ENCODE measurements around the gene NLRP10.

Gene NLRP10

DNA sequence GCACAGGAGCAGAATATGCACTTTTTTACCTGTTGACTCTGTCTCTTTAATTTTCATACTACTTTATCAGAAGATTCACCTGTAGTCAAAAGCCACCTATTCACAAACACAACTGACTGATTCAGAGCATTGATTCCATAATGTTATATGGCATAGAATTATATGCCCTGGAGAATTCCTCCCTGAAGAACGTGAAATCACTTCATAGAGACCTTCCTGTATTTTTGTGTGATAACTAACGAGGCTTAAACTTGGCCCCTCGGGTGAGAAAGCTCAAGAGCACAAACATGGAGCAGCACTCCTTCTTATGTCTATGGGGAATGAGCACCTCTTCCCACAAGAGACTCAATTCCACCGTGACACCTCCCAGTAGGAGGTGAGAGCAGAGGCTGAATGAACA lies 34.1 kb downstream of the NLRP10 start, which contains the start of gene OR10A6:
TSS of gene OR10A6 (minus strand) at position 101 of the 400 bp plus-strand sequence. CDS start 2,606 bp downstream, outside the sequence.
- Histone ChIP-seq H4K20me1 (ENCODE audit: low read depth, low read length) (no peaks in the 10 kb centered on the region), H3K9me3 (ENCODE audit: insufficient read depth, low read length) (no peaks in the 10 kb centered on the region), H3K36me3 (ENCODE audit: low read length) (no peaks in the 10 kb centered on the region), H3K27me3 (ENCODE audit: low read length) (no peaks in the 10 kb centered on the region), H3K79me2 (ENCODE audit: insufficient read depth, low read length) (no peaks in the 10 kb centered on the region), H3K9ac (ENCODE audit: low read length) (no peak within 1 kb of the TSS), H3K27ac (ENCODE audit: low read depth, low read length) (no peak within 1 kb of the TSS), H3F3A (ENCODE audit: insufficient read depth) (no peaks in the 10 kb centered on the region), H3K4me3 (ENCODE audit: insufficient read depth, low read length, poor library complexity, severe bottlenecking) (no peak within 1 kb of the TSS), H2AFZ (ENCODE audit: low read depth, low read length, severe bottlenecking) (no peak within 1 kb of the TSS), H3K9me2 (replicated peaks; ENCODE audit: insufficient read depth, low read length) (no peaks in the 10 kb centered on the region), H3K4me2 (ENCODE audit: low read depth, low read length, poor library complexity, severe bottlenecking) (no peak within 1 kb of the TSS)
- no peak for TF ChIP-seq EZH2phosphoT487 (conservative IDR thresholded peaks at IDR 0.05; ENCODE audit: low read length)
- TF ChIP-seq, protein P1, sequence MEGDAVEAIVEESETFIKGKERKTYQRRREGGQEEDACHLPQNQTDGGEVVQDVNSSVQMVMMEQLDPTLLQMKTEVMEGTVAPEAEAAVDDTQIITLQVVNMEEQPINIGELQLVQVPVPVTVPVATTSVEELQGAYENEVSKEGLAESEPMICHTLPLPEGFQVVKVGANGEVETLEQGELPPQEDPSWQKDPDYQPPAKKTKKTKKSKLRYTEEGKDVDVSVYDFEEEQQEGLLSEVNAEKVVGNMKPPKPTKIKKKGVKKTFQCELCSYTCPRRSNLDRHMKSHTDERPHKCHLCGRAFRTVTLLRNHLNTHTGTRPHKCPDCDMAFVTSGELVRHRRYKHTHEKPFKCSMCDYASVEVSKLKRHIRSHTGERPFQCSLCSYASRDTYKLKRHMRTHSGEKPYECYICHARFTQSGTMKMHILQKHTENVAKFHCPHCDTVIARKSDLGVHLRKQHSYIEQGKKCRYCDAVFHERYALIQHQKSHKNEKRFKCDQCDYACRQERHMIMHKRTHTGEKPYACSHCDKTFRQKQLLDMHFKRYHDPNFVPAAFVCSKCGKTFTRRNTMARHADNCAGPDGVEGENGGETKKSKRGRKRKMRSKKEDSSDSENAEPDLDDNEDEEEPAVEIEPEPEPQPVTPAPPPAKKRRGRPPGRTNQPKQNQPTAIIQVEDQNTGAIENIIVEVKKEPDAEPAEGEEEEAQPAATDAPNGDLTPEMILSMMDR (IDR thresholded peaks at IDR 0.05; ENCODE audit: insufficient read depth, low read length, poor library complexity, severe bottlenecking), result no peak

DNA sequence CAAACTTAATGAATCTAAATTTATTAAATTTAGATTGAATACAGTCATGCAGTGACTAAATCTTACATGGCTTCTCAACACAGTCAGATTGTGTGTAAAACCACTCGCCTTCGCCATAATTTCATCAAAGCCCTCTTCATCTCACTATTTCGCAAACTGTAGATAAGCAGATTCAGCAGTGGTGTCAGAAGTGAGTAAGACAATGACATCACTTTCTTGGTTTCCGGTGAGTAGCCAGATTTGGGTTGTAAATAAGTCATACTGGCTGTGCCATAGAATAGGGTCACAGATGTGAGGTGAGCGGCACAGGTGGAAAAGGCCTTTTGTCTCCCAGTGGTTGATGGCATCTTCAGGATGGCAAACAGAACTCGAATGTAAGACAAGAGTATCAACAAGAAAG lies 37.6 kb downstream of the NLRP10 start:
- Histone ChIP-seq H3K36me3 (ENCODE audit: low read length) (no peaks in the 10 kb centered on the region), H3K4me2 (ENCODE audit: low read depth, low read length, poor library complexity, severe bottlenecking) (no peak overlapping the region), H3K79me2 (ENCODE audit: insufficient read depth, low read length) (no peaks in the 10 kb centered on the region), H4K20me1 (ENCODE audit: low read depth, low read length) (no peaks in the 10 kb centered on the region), H3K4me3 (ENCODE audit: insufficient read depth, low read length, poor library complexity, severe bottlenecking) (no peak overlapping the region), H3F3A (ENCODE audit: insufficient read depth) (no peaks in the 10 kb centered on the region), H3K27ac (ENCODE audit: low read depth, low read length) (no peak overlapping the region), H2AFZ (ENCODE audit: low read depth, low read length, severe bottlenecking) (no peak overlapping the region), H3K9me2 (replicated peaks; ENCODE audit: insufficient read depth, low read length) (no peaks in the 10 kb centered on the region), H3K27me3 (ENCODE audit: low read length) (0 out of 2 replicates have a peak, but pooled peaks cover 3% of the 10 kb centered on the region), H3K9me3 (ENCODE audit: insufficient read depth, low read length) (0 out of 2 replicates have a peak, but pooled peaks cover 4% of the 10 kb centered on the region), H3K9ac (ENCODE audit: low read length) (no peak overlapping the region)
- TF ChIP-seq, protein P1 (IDR thresholded peaks at IDR 0.05; ENCODE audit: insufficient read depth, low read length, poor library complexity, severe bottlenecking), result no peak
- TF ChIP-seq EZH2phosphoT487 (conservative IDR thresholded peaks at IDR 0.05; ENCODE audit: low read length), result no peak

DNA sequence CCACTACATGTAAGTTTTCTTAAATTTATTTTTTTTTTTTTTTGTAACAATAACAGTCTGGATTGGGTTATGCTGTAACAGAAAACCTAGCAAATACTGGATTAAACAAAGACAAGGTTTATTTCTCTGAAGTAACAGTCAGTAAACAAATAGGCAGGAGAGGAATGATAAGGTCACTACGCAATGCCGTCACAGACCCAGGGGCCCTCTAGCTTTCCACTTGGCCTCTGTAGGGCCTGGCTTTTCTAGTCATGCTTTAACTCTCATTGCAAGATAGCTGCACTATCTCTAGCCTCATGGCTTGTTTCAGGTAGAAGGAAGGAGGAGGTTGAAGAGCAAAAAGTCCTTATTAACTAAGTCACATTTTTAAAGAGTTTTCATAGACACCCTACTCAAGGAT lies 40.7 kb downstream of the NLRP10 start:
- no peak overlapping the region for H3K9ac ChIP-seq (ENCODE audit: low read length)
- no peaks in the 10 kb centered on the region for H3K9me2 ChIP-seq (replicated peaks; ENCODE audit: insufficient read depth, low read length)
- H3K27ac ChIP-seq (ENCODE audit: low read depth, low read length), result no peak overlapping the region
- H3K4me3 ChIP-seq (ENCODE audit: insufficient read depth, low read length, poor library complexity, severe bottlenecking), result no peak overlapping the region
- no peak overlapping the region for H3K4me2 ChIP-seq (ENCODE audit: low read depth, low read length, poor library complexity, severe bottlenecking)
- 0 out of 2 replicates have a peak, but pooled peaks cover 3% of the 10 kb centered on the region for H3K27me3 ChIP-seq (ENCODE audit: low read length)
- H3F3A ChIP-seq (ENCODE audit: insufficient read depth), result no peaks in the 10 kb centered on the region
- H3K79me2 ChIP-seq (ENCODE audit: insufficient read depth, low read length), result no peaks in the 10 kb centered on the region
- H3K9me3 ChIP-seq (ENCODE audit: insufficient read depth, low read length), result 0 out of 2 replicates have a peak, but pooled peaks cover 4% of the 10 kb centered on the region
- TF ChIP-seq, protein P1 (IDR thresholded peaks at IDR 0.05; ENCODE audit: insufficient read depth, low read length, poor library complexity, severe bottlenecking), result no peak
- TF ChIP-seq EZH2phosphoT487 (conservative IDR thresholded peaks at IDR 0.05; ENCODE audit: low read length), result no peak
- no peak overlapping the region for H2AFZ ChIP-seq (ENCODE audit: low read depth, low read length, severe bottlenecking)
- no peaks in the 10 kb centered on the region for H3K36me3 ChIP-seq (ENCODE audit: low read length)
- H4K20me1 ChIP-seq (ENCODE audit: low read depth, low read length), result no peaks in the 10 kb centered on the region

Measured in SU-DHL-6 (cell line).